Nephron progenitor cell (in vitro differentiated cells): ENCODE measurements around the gene CPLX3.

Experiments used
- DNase-seq: peaks from one replicate; pipeline ENCODE4 v3.0.0; 2021
- H3K27ac Mint-ChIP-seq: 2 replicates; pipeline ENCODE4 v1.8.0; 2021; ENCODE audit warnings: mild to moderate bottlenecking, moderate library complexity, mixed read lengths
- H3K27me3 Mint-ChIP-seq: 2 replicates; pipeline ENCODE4 v1.8.0; 2021; ENCODE audit warnings: mild to moderate bottlenecking, low read depth, mixed read lengths; ENCODE audit not compliant: poor library complexity
- H3K36me3 Mint-ChIP-seq: 2 replicates; pipeline ENCODE4 v1.8.0; 2021; ENCODE audit warnings: low read depth, mixed read lengths
- H3K4me1 Mint-ChIP-seq: 2 replicates; pipeline ENCODE4 v1.8.0; 2021; ENCODE audit warnings: mixed read lengths
- H3K4me3 Mint-ChIP-seq: 2 replicates; pipeline ENCODE4 v1.8.0; 2021; ENCODE audit warnings: mild to moderate bottlenecking, moderate library complexity, mixed read lengths
- H3K9me3 Mint-ChIP-seq: 2 replicates; pipeline ENCODE4 v1.8.0; 2021; ENCODE audit warnings: mild to moderate bottlenecking, moderate library complexity, mixed read lengths
- TF ChIP-seq, protein P1 (sequence below): fragments of 200-600 bp; sonication (generic); IDR thresholded peaks from 2 replicates; pipeline ENCODE4 v1.5.0; 2021; ENCODE audit warnings: antibody characterized with exemption

Gene CPLX3

DNA sequence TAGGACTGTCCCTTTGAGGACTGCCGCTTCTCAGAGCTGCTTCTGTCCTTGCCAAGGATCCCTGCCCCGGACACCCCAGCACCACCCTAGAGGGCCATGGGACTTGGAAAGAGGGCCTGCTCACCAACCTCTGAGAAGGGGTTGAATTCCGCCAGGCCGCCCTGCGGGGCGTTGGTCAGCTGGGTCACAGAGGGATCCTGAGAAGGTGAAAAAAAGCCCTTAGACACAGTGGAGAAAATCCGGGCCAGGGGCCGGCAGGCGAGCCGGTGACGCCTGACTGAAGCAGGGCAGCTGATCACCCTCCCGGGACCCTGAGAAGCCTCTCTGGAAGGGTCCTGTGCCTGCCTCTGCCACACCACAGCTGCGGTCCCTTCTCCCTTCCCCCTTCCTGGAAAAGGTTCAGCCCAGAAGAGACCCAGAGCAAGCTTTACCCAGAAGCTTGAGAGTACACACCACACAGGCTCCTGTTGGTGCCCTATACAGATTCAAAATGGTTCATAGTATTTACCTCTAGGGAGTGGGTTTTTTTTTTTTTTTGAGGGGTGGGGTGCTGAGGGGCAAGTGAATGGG lies 28.1 kb downstream of the CPLX3 start:
- H3K4me3 Mint-ChIP-seq: no peak overlapping the region
- H3K9me3 Mint-ChIP-seq: no peaks in the 10 kb centered on the region
- H3K4me1 Mint-ChIP-seq: peaks cover 25% of the 10 kb centered on the region
- no peaks in the 10 kb centered on the region for H3K27me3 Mint-ChIP-seq
- H3K27ac Mint-ChIP-seq: no peak overlapping the region
- DNase-seq: no peak
- TF ChIP-seq, protein P1, sequence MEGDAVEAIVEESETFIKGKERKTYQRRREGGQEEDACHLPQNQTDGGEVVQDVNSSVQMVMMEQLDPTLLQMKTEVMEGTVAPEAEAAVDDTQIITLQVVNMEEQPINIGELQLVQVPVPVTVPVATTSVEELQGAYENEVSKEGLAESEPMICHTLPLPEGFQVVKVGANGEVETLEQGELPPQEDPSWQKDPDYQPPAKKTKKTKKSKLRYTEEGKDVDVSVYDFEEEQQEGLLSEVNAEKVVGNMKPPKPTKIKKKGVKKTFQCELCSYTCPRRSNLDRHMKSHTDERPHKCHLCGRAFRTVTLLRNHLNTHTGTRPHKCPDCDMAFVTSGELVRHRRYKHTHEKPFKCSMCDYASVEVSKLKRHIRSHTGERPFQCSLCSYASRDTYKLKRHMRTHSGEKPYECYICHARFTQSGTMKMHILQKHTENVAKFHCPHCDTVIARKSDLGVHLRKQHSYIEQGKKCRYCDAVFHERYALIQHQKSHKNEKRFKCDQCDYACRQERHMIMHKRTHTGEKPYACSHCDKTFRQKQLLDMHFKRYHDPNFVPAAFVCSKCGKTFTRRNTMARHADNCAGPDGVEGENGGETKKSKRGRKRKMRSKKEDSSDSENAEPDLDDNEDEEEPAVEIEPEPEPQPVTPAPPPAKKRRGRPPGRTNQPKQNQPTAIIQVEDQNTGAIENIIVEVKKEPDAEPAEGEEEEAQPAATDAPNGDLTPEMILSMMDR: no peak
- peaks cover 5% of the 10 kb centered on the region for H3K36me3 Mint-ChIP-seq

DNA sequence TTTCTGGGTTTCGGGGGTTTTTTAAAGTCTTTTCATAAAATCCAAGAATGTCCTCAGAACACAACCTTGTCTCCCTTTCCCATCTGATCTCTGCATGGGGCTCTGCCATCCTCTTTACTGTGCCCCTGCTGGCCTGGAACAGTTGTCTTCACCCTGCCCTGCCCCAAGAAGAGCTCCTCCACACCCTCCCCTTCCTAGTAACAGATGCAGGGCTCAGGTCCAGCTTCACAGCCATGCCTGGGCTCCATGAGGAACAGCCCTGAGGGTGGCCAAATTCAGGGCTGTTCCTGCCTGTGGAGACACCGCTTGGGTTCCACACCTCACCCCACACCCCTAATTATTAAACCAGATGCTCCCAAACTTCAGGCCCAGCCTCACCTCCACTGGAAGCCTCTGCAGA lies 29.4 kb downstream of the CPLX3 start:
- Mint-ChIP-seq H3K4me3 (no peak overlapping the region), H3K27ac (no peak overlapping the region), H3K4me1 (peaks cover 25% of the 10 kb centered on the region), H3K9me3 (no peaks in the 10 kb centered on the region), H3K36me3 (peaks cover 5% of the 10 kb centered on the region), H3K27me3 (no peaks in the 10 kb centered on the region)
- DNase-seq: no peak
- TF ChIP-seq, protein P1: no peak

DNA sequence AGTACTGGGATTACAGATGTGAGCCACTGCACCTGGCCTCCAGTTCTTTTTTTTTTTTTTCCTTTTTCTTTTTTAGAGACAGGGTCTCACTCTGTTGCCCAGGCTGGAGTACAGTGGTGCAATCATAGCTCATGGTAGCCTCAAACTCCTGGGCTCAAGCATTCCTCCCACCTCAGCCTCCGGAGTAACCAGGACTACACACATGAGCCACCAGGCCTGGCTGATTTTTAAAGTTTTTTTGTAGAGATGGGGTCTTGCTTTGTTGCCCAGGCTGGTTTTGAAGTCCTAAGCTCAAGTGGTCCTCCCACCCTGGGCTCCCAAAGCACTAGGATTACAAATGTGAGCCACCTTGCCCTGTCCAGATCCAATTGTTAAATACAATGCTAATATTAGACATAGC lies 30.1 kb downstream of the CPLX3 start:
- Mint-ChIP-seq H3K4me1 (peaks cover 25% of the 10 kb centered on the region), H3K36me3 (no peaks in the 10 kb centered on the region), H3K27ac (no peak overlapping the region), H3K27me3 (no peaks in the 10 kb centered on the region), H3K4me3 (no peak overlapping the region), H3K9me3 (no peaks in the 10 kb centered on the region)
- DNase-seq: no peak
- TF ChIP-seq, protein P1: no peak

DNA sequence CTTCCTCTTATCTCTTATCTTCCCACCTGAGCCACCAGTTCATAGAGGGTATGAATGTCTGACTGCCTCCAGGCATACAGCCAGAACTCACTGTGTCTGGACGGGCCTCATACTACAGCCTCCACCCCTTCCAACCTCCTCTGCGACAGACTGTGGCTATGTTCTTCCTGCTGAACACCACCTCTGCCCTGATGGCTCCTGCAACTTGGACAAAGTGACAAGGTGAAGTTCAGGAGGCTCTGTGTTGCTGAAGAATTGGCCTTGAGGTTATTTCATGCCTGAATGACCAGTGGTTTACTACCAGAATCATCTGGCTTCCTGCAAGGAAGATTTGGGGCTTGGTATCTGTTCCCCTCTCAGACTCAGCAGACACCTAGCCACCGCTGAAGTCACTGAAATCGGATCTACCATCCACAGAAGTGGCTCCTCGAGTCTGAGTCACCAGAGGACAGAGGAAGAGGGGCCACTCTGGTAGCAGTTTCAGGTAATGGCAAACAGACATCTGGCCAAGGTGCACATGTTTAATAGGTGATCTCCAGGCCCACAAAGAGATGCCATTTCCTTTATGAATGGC lies 30.7 kb downstream of the CPLX3 start:
- H3K4me1 Mint-ChIP-seq: peaks cover 25% of the 10 kb centered on the region
- no peak overlapping the region for H3K27ac Mint-ChIP-seq
- H3K9me3 Mint-ChIP-seq: no peaks in the 10 kb centered on the region
- no peaks in the 10 kb centered on the region for H3K27me3 Mint-ChIP-seq
- H3K36me3 Mint-ChIP-seq: no peaks in the 10 kb centered on the region
- no peak overlapping the region for H3K4me3 Mint-ChIP-seq
- TF ChIP-seq, protein P1: no peak
- no peak for DNase-seq

DNA sequence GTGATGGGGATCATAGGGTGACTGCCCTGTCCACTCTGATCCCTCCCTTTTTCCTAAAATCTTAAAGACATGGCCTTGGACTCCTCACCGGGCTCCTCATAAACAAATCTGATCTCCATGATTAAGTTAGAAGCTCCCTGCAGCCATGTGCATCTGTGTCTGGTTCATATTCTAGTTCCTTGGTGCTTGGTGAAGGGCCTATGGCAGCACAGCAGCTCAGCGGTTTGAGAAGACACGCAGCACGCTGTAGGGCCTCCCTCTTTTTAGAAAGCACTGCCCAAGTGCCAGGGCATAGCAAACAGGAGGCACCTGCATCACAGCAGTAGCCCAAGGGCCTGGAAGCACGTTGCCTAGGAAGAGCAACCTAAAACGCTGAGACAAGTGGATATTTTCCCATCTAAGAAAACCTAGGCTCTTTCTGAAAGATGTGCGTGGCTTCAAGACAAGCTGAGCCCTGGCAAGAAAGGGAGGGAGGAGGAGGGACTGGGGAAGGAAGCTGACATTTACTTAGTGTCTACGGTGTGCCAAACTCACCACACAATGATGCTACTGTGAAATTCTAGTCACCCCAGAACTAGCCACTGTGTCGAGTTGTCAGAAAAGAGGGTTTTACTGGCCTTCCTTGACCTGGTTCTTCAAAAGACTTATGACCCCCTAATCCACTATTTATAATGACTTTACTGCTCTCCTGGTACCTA lies 31.4 kb downstream of the CPLX3 start:
- Mint-ChIP-seq H3K4me1 (peaks cover 25% of the 10 kb centered on the region), H3K9me3 (no peaks in the 10 kb centered on the region), H3K27me3 (no peaks in the 10 kb centered on the region), H3K36me3 (no peaks in the 10 kb centered on the region), H3K4me3 (no peak overlapping the region), H3K27ac (peak overlapping the region; percentile 90)
- DNase-seq: no peak
- TF ChIP-seq, protein P1: no peak

DNA sequence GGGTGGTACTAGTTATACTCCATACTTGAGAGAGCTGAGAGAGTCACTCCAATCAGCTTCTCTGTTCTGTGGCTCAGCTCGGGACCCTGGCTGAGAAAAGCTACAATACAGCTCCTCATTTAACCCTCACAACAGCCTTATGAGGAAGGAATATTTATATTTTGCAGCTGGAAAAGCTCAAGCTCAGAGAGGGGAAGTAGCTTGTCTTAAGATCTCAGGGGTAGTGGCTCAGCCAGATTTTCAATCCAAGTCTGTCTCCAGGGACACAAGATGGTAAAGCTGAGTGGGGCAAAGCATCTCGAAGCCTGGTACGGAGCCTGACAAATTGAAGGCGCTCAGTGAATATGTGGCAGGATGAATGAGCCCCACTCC lies 31.9 kb downstream of the CPLX3 start:
- Mint-ChIP-seq H3K4me3 (no peak overlapping the region), H3K36me3 (no peaks in the 10 kb centered on the region), H3K27ac (peak overlapping the region; percentile 90), H3K27me3 (no peaks in the 10 kb centered on the region), H3K4me1 (peaks cover 23% of the 10 kb centered on the region), H3K9me3 (no peaks in the 10 kb centered on the region)
- TF ChIP-seq, protein P1: no peak
- DNase-seq: no peak
